ENCODE results near the gene CARD16.

CARD16 gene

DNA sequence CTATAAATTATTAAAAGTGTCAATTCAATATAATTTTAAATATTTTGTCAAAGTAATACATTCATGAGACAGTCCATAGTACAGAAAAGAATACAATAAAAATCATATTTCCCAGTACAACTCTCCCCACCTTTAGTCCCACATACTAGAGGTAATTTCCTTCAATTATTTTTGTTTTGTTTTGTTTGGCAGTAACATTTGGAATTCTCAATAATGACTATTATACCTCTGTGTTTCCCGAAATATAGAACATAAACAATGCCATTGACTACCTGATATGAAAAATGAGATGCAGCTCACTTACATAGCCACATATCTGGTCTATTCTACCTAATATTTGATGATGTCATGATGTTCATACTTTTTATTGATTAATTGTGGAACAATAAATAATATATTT, 52.4 kb downstream of the CARD16 start:
- no peak for DNase-seq (ENCODE audit: low read depth)

- DNase-seq (ENCODE audit: low read depth): no peak
Observed at GRCh38 chr11:104991994-104992393, 53.1 kb downstream of the CARD16 start.

Data from activated T-cell treated with anti-CD3 and anti-CD28 coated beads for 48 hours (primary cell).